Fibroblast of lung (primary cell): ENCODE data around the gene GLIPR1L2. TPM values are rescaled to one million over a fixed set of nuclear protein-coding genes. Genes with fewer than 3 reads are reported as not detected.

Experiments
- DNase-seq, 2 donors: peaks; one replicate each; pipeline versions ENCODE4 v3.0.0 to v3.0.0-alpha.2; 2010; ENCODE audit warnings: low read depth in 2 of 2
- H2AFZ ChIP-seq: 2 replicates; pipeline ENCODE4 v1.5.1; 2012; ENCODE audit warnings: low read length, control low read depth, inconsistent platforms
- H3K27ac ChIP-seq: 2 replicates; pipeline ENCODE4 v1.5.1; 2011; ENCODE audit warnings: low read length, control low read depth; ENCODE audit not compliant: insufficient read depth
- H3K27me3 ChIP-seq: 2 replicates; pipeline ENCODE4 v1.5.1; 2011; ENCODE audit warnings: mild to moderate bottlenecking, low read length; ENCODE audit not compliant: control insufficient read depth, insufficient read depth
- H3K36me3 ChIP-seq: 2 replicates; pipeline ENCODE4 v1.5.1; 2011; ENCODE audit warnings: low read length; ENCODE audit not compliant: control insufficient read depth, insufficient read depth
- H3K4me1 ChIP-seq: 2 replicates; pipeline ENCODE4 v1.5.1; 2011; ENCODE audit warnings: low read length; ENCODE audit not compliant: control insufficient read depth, insufficient read depth; ENCODE audit errors: extremely low read depth
- H3K4me2 ChIP-seq: 2 replicates; pipeline ENCODE4 v1.5.1; 2011; ENCODE audit warnings: low read length, control low read depth; ENCODE audit not compliant: insufficient read depth; ENCODE audit errors: extremely low read depth
- H3K4me3 ChIP-seq, 4 experiments: fragments of 200-600 bp in 1 of 4; sonication (generic) in 1 of 4; replicated peaks in 1 of 4; 2 replicates each; pipeline ENCODE4 v1.5.1; 2011 to 2016; ENCODE audit warnings: low read length in 4 of 4, low read depth in 3 of 4, mild to moderate bottlenecking in 3 of 4, control low read depth in 2 of 4, inconsistent platforms in 1 of 4, mixed read lengths in 1 of 4; ENCODE audit not compliant: insufficient read depth in 1 of 4; ENCODE audit errors: control extremely low read depth in 1 of 4
- H3K79me2 ChIP-seq: 2 replicates; pipeline ENCODE4 v1.5.1; 2012; ENCODE audit warnings: mild to moderate bottlenecking, low read length, inconsistent platforms; ENCODE audit not compliant: control insufficient read depth, insufficient read depth
- H3K9ac ChIP-seq: 2 replicates; pipeline ENCODE4 v1.5.1; 2011; ENCODE audit warnings: mild to moderate bottlenecking, low read length, control low read depth; ENCODE audit not compliant: insufficient read depth
- H3K9me3 ChIP-seq: 2 replicates; pipeline ENCODE4 v1.5.1; 2012; ENCODE audit warnings: low read depth, low read length; ENCODE audit not compliant: control insufficient read depth, insufficient read depth
- H4K20me1 ChIP-seq: 2 replicates; pipeline ENCODE4 v1.5.1; 2011; ENCODE audit warnings: low read length; ENCODE audit not compliant: control insufficient read depth, insufficient read depth; ENCODE audit errors: extremely low read depth
- CTCF ChIP-seq, 2 donors: IDR thresholded peaks in 1 of 2; conservative IDR thresholded peaks in 1 of 2; 1 replicate in 1 of 2; 2 replicates in 1 of 2; pipeline ENCODE4 v1.5.1; 2011 to 2012; ENCODE audit warnings: low read length in 2 of 2, control low read depth in 1 of 2, inconsistent platforms in 1 of 2, low read depth in 1 of 2, mild to moderate bottlenecking in 1 of 2
- EZH2 ChIP-seq: IDR thresholded peaks from 2 replicates; pipeline ENCODE4 v1.5.1; 2012; ENCODE audit warnings: low read length, control low read depth, mild to moderate bottlenecking; ENCODE audit errors: missing control alignments
- polyA plus RNA-seq, 2 donors: library from polyadenylated mRNA; depleted of rRNA in 1 of 2; stranded (reverse) in 1 of 2; unstranded in 1 of 2; fragments of >200 nt; gene quantifications; 2 replicates each; pipeline ENCODE4 v1.2.1, GENCODE V29; 2011 to 2012; ENCODE audit warnings: missing spikeins in 1 of 2
- total RNA-seq: library from RNA; depleted of rRNA; stranded (reverse); fragments of >200 nt; gene quantifications from 2 replicates; pipeline ENCODE4 v1.2.1, GENCODE V29; 2014

Gene GLIPR1L2
- total and polyA plus RNA-seq, 2 donors (not counting 1 experiment from before 2014, with no cell fraction given), result 0.33 TPM

- no peak overlapping the region for H3K27ac ChIP-seq
- TF ChIP-seq CTCF (conservative IDR thresholded peaks at IDR 0.05 in 1 of 2, IDR thresholded peaks at IDR 0.05 in 1 of 2; ENCODE audit: low read depth in 1 of 2, low read length in 2 of 2) (no peak), EZH2 (no peak)
- no peak overlapping the region for H3K9ac ChIP-seq
- H3K36me3 ChIP-seq, result no peaks in the 10 kb centered on the region
- H3K4me1 ChIP-seq, result peaks cover 16% of the 10 kb centered on the region
- H3K27me3 ChIP-seq, result no peaks in the 10 kb centered on the region
- DNase-seq, result peak; percentile 64 to 85
- no peak overlapping the region for H2AFZ ChIP-seq
- H3K9me3 ChIP-seq, result no peaks in the 10 kb centered on the region
- no peaks in the 10 kb centered on the region for H4K20me1 ChIP-seq
- no peak overlapping the region for H3K4me3 ChIP-seq
- no peaks in the 10 kb centered on the region for H3K79me2 ChIP-seq
- H3K4me2 ChIP-seq, result peak overlapping the region; percentile 21
Observed at GRCh38 chr12:75446857-75447256, 56.0 kb downstream of the GLIPR1L2 start.

- Histone ChIP-seq H3K79me2 (no peaks in the 10 kb centered on the region), H2AFZ (no peak overlapping the region), H3K27me3 (no peaks in the 10 kb centered on the region), H3K27ac (no peak overlapping the region), H4K20me1 (no peaks in the 10 kb centered on the region), H3K4me1 (peaks cover 16% of the 10 kb centered on the region), H3K9me3 (no peaks in the 10 kb centered on the region), H3K9ac (no peak overlapping the region), H3K4me2 (no peak overlapping the region), H3K36me3 (no peaks in the 10 kb centered on the region), H3K4me3 (no peak overlapping the region)
- TF ChIP-seq EZH2 (no peak), CTCF (conservative IDR thresholded peaks at IDR 0.05 in 1 of 2, IDR thresholded peaks at IDR 0.05 in 1 of 2; ENCODE audit: low read depth in 1 of 2, low read length in 2 of 2) (no peak)
- DNase-seq, result peak in 1 of 2 donors; percentile 47
Observed at GRCh38 chr12:75447691-75448393, 57.0 kb downstream of the GLIPR1L2 start.

GRCh38 chr12:75452675-75453330 lies 61.9 kb downstream of the GLIPR1L2 start:
- Histone ChIP-seq H3K27me3 (no peaks in the 10 kb centered on the region), H3K27ac (no peak overlapping the region), H3K4me2 (no peak overlapping the region), H3K36me3 (no peaks in the 10 kb centered on the region), H2AFZ (no peak overlapping the region), H4K20me1 (no peaks in the 10 kb centered on the region), H3K79me2 (no peaks in the 10 kb centered on the region), H3K4me1 (peaks cover 2% of the 10 kb centered on the region), H3K9me3 (no peaks in the 10 kb centered on the region), H3K4me3 (no peak overlapping the region), H3K9ac (no peak overlapping the region)
- TF ChIP-seq EZH2, result no peak
- no peak for TF ChIP-seq CTCF (conservative IDR thresholded peaks at IDR 0.05 in 1 of 2, IDR thresholded peaks at IDR 0.05 in 1 of 2; ENCODE audit: low read depth in 1 of 2, low read length in 2 of 2)
- DNase-seq, result peak; percentile 15 to 78
